ENCODE data around the gene USP1.

The USP1 gene

GRCh38 chr1:62428351-62428750 lies 8.5 kb upstream of the USP1 start:
- Histone ChIP-seq H4K20me1 (ENCODE audit: low read depth, low read length) (no peaks in the 10 kb centered on the region), H3F3A (ENCODE audit: insufficient read depth) (no peaks in the 10 kb centered on the region), H2AFZ (ENCODE audit: low read depth, low read length, severe bottlenecking) (no peak overlapping the region), H3K27me3 (ENCODE audit: low read length) (no peaks in the 10 kb centered on the region), H3K36me3 (ENCODE audit: low read length) (no peaks in the 10 kb centered on the region), H3K9me2 (replicated peaks; ENCODE audit: insufficient read depth, low read length) (no peaks in the 10 kb centered on the region), H3K9ac (ENCODE audit: low read length) (no peak overlapping the region), H3K27ac (ENCODE audit: low read depth, low read length) (no peak overlapping the region), H3K9me3 (ENCODE audit: insufficient read depth, low read length) (no peaks in the 10 kb centered on the region), H3K4me3 (ENCODE audit: insufficient read depth, low read length, poor library complexity, severe bottlenecking) (no peak overlapping the region), H3K79me2 (ENCODE audit: insufficient read depth, low read length) (no peaks in the 10 kb centered on the region), H3K4me2 (ENCODE audit: low read depth, low read length, poor library complexity, severe bottlenecking) (no peak overlapping the region)
- TF ChIP-seq EZH2phosphoT487 (conservative IDR thresholded peaks at IDR 0.05; ENCODE audit: low read length) (no peak), CTCF (IDR thresholded peaks at IDR 0.05; ENCODE audit: insufficient read depth, low read length, poor library complexity, severe bottlenecking) (no peak)

- Histone ChIP-seq H3K9me3 (ENCODE audit: insufficient read depth, low read length) (no peaks in the 10 kb centered on the region), H2AFZ (ENCODE audit: low read depth, low read length, severe bottlenecking) (no peak overlapping the region), H3K9ac (ENCODE audit: low read length) (no peak overlapping the region), H3K4me2 (ENCODE audit: low read depth, low read length, poor library complexity, severe bottlenecking) (no peak overlapping the region), H3F3A (ENCODE audit: insufficient read depth) (0 out of 2 replicates have a peak, but pooled peaks cover 3% of the 10 kb centered on the region), H3K36me3 (ENCODE audit: low read length) (no peaks in the 10 kb centered on the region), H3K27me3 (ENCODE audit: low read length) (no peaks in the 10 kb centered on the region), H3K27ac (ENCODE audit: low read depth, low read length) (no peak overlapping the region), H3K79me2 (ENCODE audit: insufficient read depth, low read length) (no peaks in the 10 kb centered on the region), H4K20me1 (ENCODE audit: low read depth, low read length) (no peaks in the 10 kb centered on the region), H3K9me2 (replicated peaks; ENCODE audit: insufficient read depth, low read length) (no peaks in the 10 kb centered on the region), H3K4me3 (ENCODE audit: insufficient read depth, low read length, poor library complexity, severe bottlenecking) (no peak overlapping the region)
- TF ChIP-seq CTCF (IDR thresholded peaks at IDR 0.05; ENCODE audit: insufficient read depth, low read length, poor library complexity, severe bottlenecking), result no peak
- no peak for TF ChIP-seq EZH2phosphoT487 (conservative IDR thresholded peaks at IDR 0.05; ENCODE audit: low read length)
These were observed 7.3 kb upstream of the USP1 start for GRCh38 chr1:62429581-62429980.

- H3K4me2 ChIP-seq (ENCODE audit: low read depth, low read length, poor library complexity, severe bottlenecking), result no peak overlapping the region
These were observed 2.8 kb upstream of the USP1 start for GRCh38 chr1:62433861-62434617.

More at GRCh38 chr1:62433861-62434617, 2.8 kb upstream of the USP1 start:
- Histone ChIP-seq H3K9ac (ENCODE audit: low read length) (no peak overlapping the region), H3K27ac (ENCODE audit: low read depth, low read length) (no peak overlapping the region), H2AFZ (ENCODE audit: low read depth, low read length, severe bottlenecking) (no peak overlapping the region), H3K9me3 (ENCODE audit: insufficient read depth, low read length) (no peaks in the 10 kb centered on the region), H3K9me2 (replicated peaks; ENCODE audit: insufficient read depth, low read length) (no peaks in the 10 kb centered on the region), H4K20me1 (ENCODE audit: low read depth, low read length) (peaks cover 12% of the 10 kb centered on the region), H3K27me3 (ENCODE audit: low read length) (no peaks in the 10 kb centered on the region), H3K79me2 (ENCODE audit: insufficient read depth, low read length) (peaks cover 24% of the 10 kb centered on the region), H3K4me3 (ENCODE audit: insufficient read depth, low read length, poor library complexity, severe bottlenecking) (no peak overlapping the region), H3K36me3 (ENCODE audit: low read length) (no peaks in the 10 kb centered on the region), H3F3A (ENCODE audit: insufficient read depth) (peaks cover 6% of the 10 kb centered on the region)
- no peak for TF ChIP-seq CTCF (IDR thresholded peaks at IDR 0.05; ENCODE audit: insufficient read depth, low read length, poor library complexity, severe bottlenecking)
- TF ChIP-seq EZH2phosphoT487 (conservative IDR thresholded peaks at IDR 0.05; ENCODE audit: low read length), result no peak
